HEK293T (cell line): Measurements from ENCODE around the gene SCLT1.

Source experiments
- FOXM1 ChIP-seq: fragments of 450-650 bp; IDR thresholded peaks from 2 replicates; pipeline ENCODE4 v1.6.1; 2017; ENCODE audit warnings: mild to moderate bottlenecking, borderline replicate concordance
- HDGF ChIP-seq: fragments of 450-650 bp; IDR thresholded peaks from 2 replicates; pipeline ENCODE4 v1.6.1; 2017; ENCODE audit warnings: antibody characterized with exemption, borderline replicate concordance
- L3MBTL2 ChIP-seq: fragments of 450-650 bp; conservative IDR thresholded peaks from 2 replicates; pipeline ENCODE4 v1.6.1; 2016; ENCODE audit warnings: mild to moderate bottlenecking
- SUZ12 ChIP-seq: fragments of 450-650 bp; IDR thresholded peaks from 2 replicates; pipeline ENCODE4 v1.6.1; 2016; ENCODE audit warnings: mild to moderate bottlenecking

- TF ChIP-seq SUZ12 (no peak), L3MBTL2 (no peak), FOXM1 (no peak), HDGF (no peak)
Measured at GRCh38 chr4:129014566-129015509, 78.5 kb downstream of the SCLT1 start.
